HCT116 (cell line): ENCODE measurements around the gene NRP1. TPM values are rescaled to one million over a fixed set of nuclear protein-coding genes. Genes with fewer than 3 reads are reported as not detected.

ENCODE experiments used
- ATAC-seq: fragments of 200-7000 bp; cut with Tn5 transposase; 2 replicates; pipeline ENCODE4 v1.9.1; 2020; ENCODE audit warnings: mild to moderate bottlenecking, moderate library complexity
- BruUV-seq: library from RNA; stranded (reverse); fragments of 400-500 nt; replicated peaks from 2 replicates; lab custom pipeline; 2021; lab: Mats Ljungman, UMichigan
- CTCF ChIA-PET: fragments of 300-600 bp; sonication (Branson Sonifier 250); formaldehyde crosslinking; loops from one replicate; lab custom pipeline; 2021; ENCODE audit warnings: antibody characterized with exemption; lab: Charles Lee
- POLR2A ChIA-PET: fragments of 300-600, 350-600 bp; sonication (Branson Sonifier 250); formaldehyde crosslinking; loops from one replicate; lab custom pipeline; 2021; ENCODE audit warnings: antibody characterized with exemption; lab: Charles Lee
- RAD21 ChIA-PET, 2 experiments: fragments of 300-600 bp; sonication (Branson Sonifier 250); formaldehyde crosslinking; loops; one replicate each; lab custom pipeline; 2023; ENCODE audit warnings: low total read pairs in 2 of 2; ENCODE audit not compliant: uncharacterized antibody in 2 of 2, unreplicated experiment in 2 of 2, low non-redundant PET in 1 of 2; lab: Charles Lee
- DNase-seq: peaks from one replicate; pipeline ENCODE4 v3.0.0-alpha.2; 2010; ENCODE audit warnings: low read depth, low spot score
- H2AFZ ChIP-seq: fragments of 200-600 bp; shearing (Covaris generic), sonication (generic); 2 replicates; pipeline ENCODE4 v1.6.1; 2017; ENCODE audit warnings: low read depth, mixed run types, mixed read lengths, antibody characterized with exemption, low read length; ENCODE audit not compliant: poor library complexity, severe bottlenecking
- H3K27ac ChIP-seq: 2 replicates; pipeline ENCODE4 v1.5.1; 2012; ENCODE audit warnings: low read depth, low read length
- H3K27me3 ChIP-seq: fragments of 200-600 bp; sonication (generic); 2 replicates; pipeline ENCODE4 v1.6.1; 2016; ENCODE audit warnings: mixed run types, low read length, mixed read lengths; ENCODE audit not compliant: insufficient read depth
- H3K36me3 ChIP-seq, 2 experiments: fragments of 200-500 bp in 1 of 2; fragments of 200-600 bp in 1 of 2; sonication (Bioruptor generic) in 1 of 2; sonication (generic) in 1 of 2; 2 replicates each; pipeline versions ENCODE4 v1.5.1 to v1.6.1; 2014 to 2016; ENCODE audit warnings: low read length in 2 of 2, inconsistent platforms in 1 of 2, mixed read lengths in 1 of 2, mixed run types in 1 of 2; ENCODE audit not compliant: insufficient read depth in 2 of 2, control insufficient read depth in 1 of 2
- H3K4me1 ChIP-seq, 2 experiments: fragments of 200-600 bp in 1 of 2; sonication (generic) in 1 of 2; 2 replicates each; pipeline versions ENCODE4 v1.5.1 to v1.6.1; 2012 to 2017; ENCODE audit warnings: low read length in 2 of 2, inconsistent platforms in 1 of 2, mild to moderate bottlenecking in 1 of 2, mixed read lengths in 1 of 2, mixed run types in 1 of 2, moderate library complexity in 1 of 2; ENCODE audit not compliant: insufficient read depth in 2 of 2, control insufficient read depth in 1 of 2
- H3K4me2 ChIP-seq: fragments of 200-600 bp; sonication (generic); 2 replicates; pipeline ENCODE4 v1.6.1; 2017; ENCODE audit warnings: mixed run types, low read length, mixed read lengths
- H3K4me3 ChIP-seq, 2 experiments: fragments of 200-600 bp in 1 of 2; sonication (generic) in 1 of 2; replicated peaks in 1 of 2; 2 replicates each; pipeline ENCODE4 v1.5.1; 2011 to 2016; ENCODE audit warnings: low read length in 2 of 2, control low read depth in 1 of 2, low read depth in 1 of 2, mild to moderate bottlenecking in 1 of 2, mixed read lengths in 1 of 2, mixed run types in 1 of 2
- H3K79me2 ChIP-seq: fragments of 200-600 bp; sonication (generic); 2 replicates; pipeline ENCODE4 v1.6.1; 2017; ENCODE audit warnings: mild to moderate bottlenecking, mixed run types, low read length, moderate library complexity, mixed read lengths; ENCODE audit not compliant: insufficient read depth
- H3K9ac ChIP-seq: fragments of 200-600 bp; sonication (generic); 2 replicates; pipeline ENCODE4 v1.6.1; 2016; ENCODE audit warnings: low read length, mixed read lengths
- H3K9me2 ChIP-seq: fragments of 200-600 bp; sonication (generic), shearing (Covaris generic); 2 replicates; pipeline ENCODE4 v1.6.1; 2017; ENCODE audit warnings: mixed run types, mild to moderate bottlenecking, moderate library complexity; ENCODE audit not compliant: insufficient read depth
- H3K9me3 ChIP-seq, 2 experiments: fragments of 200-500 bp in 1 of 2; fragments of 200-600 bp in 1 of 2; sonication (Bioruptor generic) in 1 of 2; sonication (generic) in 1 of 2; 2 replicates each; pipeline ENCODE4 v1.6.1; 2014 to 2017; ENCODE audit warnings: low read length in 2 of 2, mixed read lengths in 2 of 2, inconsistent platforms in 1 of 2, low read depth in 1 of 2, mild to moderate bottlenecking in 1 of 2, mixed run types in 1 of 2, moderate library complexity in 1 of 2; ENCODE audit not compliant: control insufficient read depth in 1 of 2, insufficient read depth in 1 of 2
- H4K20me1 ChIP-seq: fragments of 200-600 bp; sonication (generic), shearing (Covaris generic); 2 replicates; pipeline ENCODE4 v1.6.1; 2017; ENCODE audit warnings: mixed run types, mild to moderate bottlenecking, moderate library complexity; ENCODE audit not compliant: insufficient read depth
- CBX3 ChIP-seq: IDR thresholded peaks from 2 replicates; pipeline ENCODE4 v1.6.1; 2012; ENCODE audit warnings: low read depth
- CEBPB ChIP-seq: IDR thresholded peaks from 2 replicates; pipeline ENCODE4 v1.6.1; 2012; ENCODE audit warnings: low read depth
- EGR1 ChIP-seq: IDR thresholded peaks from 2 replicates; pipeline ENCODE4 v1.6.1; 2012; ENCODE audit warnings: low read depth
- FOSL1 ChIP-seq: IDR thresholded peaks from 2 replicates; pipeline ENCODE4 v1.6.1; 2012; ENCODE audit warnings: low read depth
- POLR2AphosphoS5 ChIP-seq: IDR thresholded peaks from 2 replicates; pipeline ENCODE4 v1.6.1; 2011; ENCODE audit warnings: mild to moderate bottlenecking, low read depth, low read length, moderate library complexity
- RAD21 ChIP-seq: IDR thresholded peaks from 2 replicates; pipeline ENCODE4 v1.6.1; 2012; ENCODE audit warnings: low read depth, mild to moderate bottlenecking
- SIN3A ChIP-seq: IDR thresholded peaks from 2 replicates; pipeline ENCODE4 v1.6.1; 2012; ENCODE audit warnings: low read depth
- SP1 ChIP-seq: IDR thresholded peaks from 2 replicates; pipeline ENCODE4 v1.6.1; 2012; ENCODE audit warnings: low read depth
- TCF7L2 ChIP-seq: IDR thresholded peaks from 2 replicates; pipeline ENCODE4 v1.7.0; 2011; ENCODE audit warnings: borderline replicate concordance, inconsistent platforms; ENCODE audit not compliant: insufficient read depth, insufficient read length; ENCODE audit errors: extremely low read depth
- YY1 ChIP-seq: IDR thresholded peaks from 2 replicates; pipeline ENCODE4 v1.6.1; 2011; ENCODE audit warnings: low read length, low read depth, moderate library complexity, mild to moderate bottlenecking; ENCODE audit not compliant: insufficient replicate concordance; ENCODE audit errors: extremely low read depth
- ZNF274 ChIP-seq: fragments of 200-500 bp; sonication (Bioruptor generic); IDR thresholded peaks from 2 replicates; pipeline ENCODE4 v1.6.1; 2014; ENCODE audit warnings: mild to moderate bottlenecking, low read depth, low read length, inconsistent platforms
- intact Hi-C: fragments of 100-400 bp; cut with micrococcal nuclease; formaldehyde crosslinking; loops from 2 replicates; pipeline ENCODE4 v1.10.0; 2022
- total RNA-seq: library from RNA; stranded (reverse); gene quantifications from one replicate; pipeline ENCODE4 v1.2.1, GENCODE V29; 2021; ENCODE audit not compliant: unreplicated experiment
- TF ChIP-seq, protein P1 (sequence below): IDR thresholded peaks from 2 replicates; pipeline ENCODE4 v1.6.1; 2012
- TF ChIP-seq, protein P2 (sequence below), 3 experiments: fragments of 200-600 bp in 1 of 3; sonication (generic) in 1 of 3; IDR thresholded peaks in 2 of 3; conservative IDR thresholded peaks in 1 of 3; 2 replicates each; pipeline ENCODE4 v1.5.1; 2012 to 2017; ENCODE audit warnings: low read depth in 2 of 3, low read length in 2 of 3, antibody characterized with exemption in 1 of 3, borderline replicate concordance in 1 of 3, control low read depth in 1 of 3, mild to moderate bottlenecking in 1 of 3, mixed read lengths in 1 of 3, mixed run types in 1 of 3, moderate library complexity in 1 of 3; ENCODE audit not compliant: insufficient read depth in 1 of 3

The NRP1 gene
- total RNA-seq, 1 experiment from 2014 or later: 3.8 TPM

DNA sequence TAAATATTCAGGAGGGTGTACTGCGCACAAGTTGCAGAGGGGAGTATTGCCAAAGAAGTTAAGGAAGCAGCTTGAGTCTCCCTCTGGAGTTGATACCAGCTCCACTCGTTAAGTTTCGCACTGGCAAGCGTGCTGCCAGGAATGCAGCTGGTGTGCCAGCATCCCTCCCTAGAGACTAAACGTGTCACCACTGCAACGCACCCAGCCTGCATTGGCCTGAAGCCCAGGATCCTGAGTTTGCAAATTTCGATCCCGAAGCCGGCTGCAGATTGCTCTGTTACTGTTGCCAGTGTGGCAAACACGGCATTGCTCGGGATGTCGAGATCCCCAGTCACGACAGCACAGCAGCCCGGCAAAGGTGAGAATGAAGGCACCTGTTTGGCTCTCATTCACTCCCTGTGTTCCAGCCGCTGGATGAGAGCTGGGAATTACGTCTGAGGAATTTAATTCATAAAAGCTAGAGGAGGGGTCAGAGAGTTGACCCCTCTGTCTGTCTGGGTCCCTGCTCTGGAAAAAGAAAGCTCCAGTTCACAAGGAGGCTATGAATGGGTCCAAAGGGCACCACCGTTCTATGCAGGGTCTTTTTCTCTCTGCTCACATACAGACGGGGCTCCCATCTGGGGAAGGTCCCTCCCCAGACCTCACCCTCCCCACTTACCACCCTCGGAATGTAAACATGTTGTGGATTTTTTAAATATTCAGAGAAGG is 61.0 kb downstream of the NRP1 start:
- Histone ChIP-seq H3K4me2 (peak overlapping the region; percentile 74), H3K79me2 (no peaks in the 10 kb centered on the region), H4K20me1 (no peaks in the 10 kb centered on the region), H3K4me1 (peaks cover 8 to 9% of the 10 kb centered on the region in 2 experiments; a peak in 3 of 4 replicates), H3K36me3 (no peaks in the 10 kb centered on the region), H2AFZ (peak overlapping the region; percentile 63), H3K27me3 (no peaks in the 10 kb centered on the region), H3K27ac (no peak overlapping the region), H3K4me3 (peak overlapping the region in 1 of 2 experiments; percentile 49; a peak in 2 of 4 replicates), H3K9ac (peak overlapping the region; percentile 13; the same call in 1 of the 2 replicates), H3K9me3 (no peaks in the 10 kb centered on the region), H3K9me2 (no peaks in the 10 kb centered on the region)
- no TSS peak for BruUV-seq
- no peak for TF ChIP-seq SIN3A
- peak; percentile 8; the same call in 1 of the 2 replicates for TF ChIP-seq RAD21
- TF ChIP-seq POLR2AphosphoS5: no peak
- TF ChIP-seq, protein P1, sequence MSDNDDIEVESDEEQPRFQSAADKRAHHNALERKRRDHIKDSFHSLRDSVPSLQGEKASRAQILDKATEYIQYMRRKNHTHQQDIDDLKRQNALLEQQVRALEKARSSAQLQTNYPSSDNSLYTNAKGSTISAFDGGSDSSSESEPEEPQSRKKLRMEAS: peak; percentile 20; the same call in 1 of the 2 replicates
- TF ChIP-seq EGR1: no peak
- CTCF ChIA-PET: no interaction called here
- intact Hi-C loops: no loop called here
- DNase-seq (no peak), ATAC-seq (peak; percentile 72)
- RAD21 ChIA-PET: no interaction called here
- POLR2A ChIA-PET: no interaction called here

DNA sequence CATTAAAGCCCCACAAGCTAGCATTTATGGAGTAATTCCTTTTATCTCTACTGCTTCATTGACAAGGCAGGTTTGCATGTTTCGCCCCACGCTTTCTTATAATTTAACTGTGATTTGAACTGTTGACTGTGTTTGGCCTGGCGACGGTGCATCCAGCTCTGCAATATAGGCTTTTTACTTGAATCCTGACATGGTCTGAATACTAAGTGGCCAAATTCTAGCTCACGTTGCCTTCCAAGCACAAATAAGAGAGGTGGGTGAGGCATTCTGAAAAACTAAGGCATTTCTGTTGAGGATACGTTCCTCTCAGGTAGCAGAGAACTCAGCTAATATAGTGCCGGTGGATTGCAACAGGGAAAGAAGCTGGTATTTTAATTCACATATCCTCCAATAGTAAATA is 61.8 kb downstream of the NRP1 start:
- Histone ChIP-seq H3K9me3 (no peaks in the 10 kb centered on the region), H3K27me3 (no peaks in the 10 kb centered on the region), H3K36me3 (no peaks in the 10 kb centered on the region), H3K4me1 (peaks cover 8 to 9% of the 10 kb centered on the region in 2 experiments; a peak in 3 of 4 replicates), H3K4me3 (no peak overlapping the region), H3K9ac (no peak overlapping the region), H3K79me2 (no peaks in the 10 kb centered on the region), H4K20me1 (no peaks in the 10 kb centered on the region), H3K4me2 (no peak overlapping the region), H3K9me2 (no peaks in the 10 kb centered on the region), H2AFZ (no peak overlapping the region), H3K27ac (no peak overlapping the region)
- TF ChIP-seq YY1 (no peak), SP1 (no peak), TCF7L2 (no peak), EGR1 (no peak), FOSL1 (no peak), ZNF274 (no peak), RAD21 (no peak), CBX3 (no peak), CEBPB (no peak)
- TF ChIP-seq, protein P2, sequence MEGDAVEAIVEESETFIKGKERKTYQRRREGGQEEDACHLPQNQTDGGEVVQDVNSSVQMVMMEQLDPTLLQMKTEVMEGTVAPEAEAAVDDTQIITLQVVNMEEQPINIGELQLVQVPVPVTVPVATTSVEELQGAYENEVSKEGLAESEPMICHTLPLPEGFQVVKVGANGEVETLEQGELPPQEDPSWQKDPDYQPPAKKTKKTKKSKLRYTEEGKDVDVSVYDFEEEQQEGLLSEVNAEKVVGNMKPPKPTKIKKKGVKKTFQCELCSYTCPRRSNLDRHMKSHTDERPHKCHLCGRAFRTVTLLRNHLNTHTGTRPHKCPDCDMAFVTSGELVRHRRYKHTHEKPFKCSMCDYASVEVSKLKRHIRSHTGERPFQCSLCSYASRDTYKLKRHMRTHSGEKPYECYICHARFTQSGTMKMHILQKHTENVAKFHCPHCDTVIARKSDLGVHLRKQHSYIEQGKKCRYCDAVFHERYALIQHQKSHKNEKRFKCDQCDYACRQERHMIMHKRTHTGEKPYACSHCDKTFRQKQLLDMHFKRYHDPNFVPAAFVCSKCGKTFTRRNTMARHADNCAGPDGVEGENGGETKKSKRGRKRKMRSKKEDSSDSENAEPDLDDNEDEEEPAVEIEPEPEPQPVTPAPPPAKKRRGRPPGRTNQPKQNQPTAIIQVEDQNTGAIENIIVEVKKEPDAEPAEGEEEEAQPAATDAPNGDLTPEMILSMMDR (IDR thresholded peaks at IDR 0.05 in 2 of 3, conservative IDR thresholded peaks at IDR 0.05 in 1 of 3; ENCODE audit: borderline replicate concordance in 1 of 3, insufficient read depth in 1 of 3, low read depth in 2 of 3, low read length in 2 of 3): no peak
- peak; percentile 18; the same call in 1 of the 2 replicates for ATAC-seq
- no TSS peak for BruUV-seq
- RAD21 ChIA-PET: no interaction called here
- POLR2A ChIA-PET: no interaction called here
- intact Hi-C loops: no loop called here
- no peak for DNase-seq
- CTCF ChIA-PET: no interaction called here
